Measurements from ENCODE around the gene FGFR1OP2.

The FGFR1OP2 gene

DNA sequence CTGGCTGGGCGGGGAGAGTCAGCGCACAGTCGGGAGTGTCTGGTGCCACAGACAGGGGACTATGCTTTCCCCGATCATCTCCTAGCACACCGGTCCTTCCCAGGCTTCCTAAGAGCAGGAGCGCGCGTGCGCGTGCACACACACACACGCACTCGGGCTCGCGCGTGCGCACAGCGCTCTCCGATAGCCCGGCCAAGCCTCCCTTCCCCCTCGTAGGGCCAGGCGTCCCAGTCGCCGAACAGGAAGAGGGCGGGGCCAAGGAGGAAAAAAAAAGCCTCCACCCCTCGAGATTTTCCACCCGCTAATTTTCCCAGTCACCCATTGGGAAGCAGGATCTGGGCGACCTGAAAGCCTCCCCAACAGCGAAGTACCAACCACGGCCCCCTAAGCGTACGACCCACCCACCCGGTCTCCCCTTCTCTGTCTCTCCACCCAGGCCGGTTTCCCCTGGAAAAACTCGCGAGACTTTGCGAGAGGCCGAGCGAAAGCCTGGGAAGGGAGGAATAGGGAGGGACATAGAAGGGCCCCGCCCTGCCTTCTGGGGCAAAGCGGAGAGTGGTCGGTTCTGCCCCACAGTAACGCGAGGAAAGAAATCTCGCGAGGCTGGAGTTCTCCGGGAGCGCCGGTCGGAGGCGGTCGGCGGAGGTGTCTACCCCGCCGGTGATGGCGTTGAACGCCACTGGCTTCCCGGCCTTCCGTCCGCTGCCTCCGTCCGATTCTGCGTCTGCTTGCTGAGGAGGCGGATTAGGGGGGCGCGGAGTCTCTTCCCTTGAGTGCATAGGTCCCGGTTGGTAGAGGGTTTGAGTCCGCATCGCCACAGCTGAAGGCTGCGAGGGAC is at the start of gene FGFR1OP2, which contains the start of gene INTS13:
Gene FGFR1OP2, plus strand, starts transcription at position 608 of the 838 bp plus-strand sequence. CDS start 15,689 bp downstream, outside the sequence.
Gene INTS13, minus strand, starts transcription at position 119 of the 838 bp plus-strand sequence. CDS start 1,178 bp downstream, outside the sequence.
- TF ChIP-seq, protein P1, sequence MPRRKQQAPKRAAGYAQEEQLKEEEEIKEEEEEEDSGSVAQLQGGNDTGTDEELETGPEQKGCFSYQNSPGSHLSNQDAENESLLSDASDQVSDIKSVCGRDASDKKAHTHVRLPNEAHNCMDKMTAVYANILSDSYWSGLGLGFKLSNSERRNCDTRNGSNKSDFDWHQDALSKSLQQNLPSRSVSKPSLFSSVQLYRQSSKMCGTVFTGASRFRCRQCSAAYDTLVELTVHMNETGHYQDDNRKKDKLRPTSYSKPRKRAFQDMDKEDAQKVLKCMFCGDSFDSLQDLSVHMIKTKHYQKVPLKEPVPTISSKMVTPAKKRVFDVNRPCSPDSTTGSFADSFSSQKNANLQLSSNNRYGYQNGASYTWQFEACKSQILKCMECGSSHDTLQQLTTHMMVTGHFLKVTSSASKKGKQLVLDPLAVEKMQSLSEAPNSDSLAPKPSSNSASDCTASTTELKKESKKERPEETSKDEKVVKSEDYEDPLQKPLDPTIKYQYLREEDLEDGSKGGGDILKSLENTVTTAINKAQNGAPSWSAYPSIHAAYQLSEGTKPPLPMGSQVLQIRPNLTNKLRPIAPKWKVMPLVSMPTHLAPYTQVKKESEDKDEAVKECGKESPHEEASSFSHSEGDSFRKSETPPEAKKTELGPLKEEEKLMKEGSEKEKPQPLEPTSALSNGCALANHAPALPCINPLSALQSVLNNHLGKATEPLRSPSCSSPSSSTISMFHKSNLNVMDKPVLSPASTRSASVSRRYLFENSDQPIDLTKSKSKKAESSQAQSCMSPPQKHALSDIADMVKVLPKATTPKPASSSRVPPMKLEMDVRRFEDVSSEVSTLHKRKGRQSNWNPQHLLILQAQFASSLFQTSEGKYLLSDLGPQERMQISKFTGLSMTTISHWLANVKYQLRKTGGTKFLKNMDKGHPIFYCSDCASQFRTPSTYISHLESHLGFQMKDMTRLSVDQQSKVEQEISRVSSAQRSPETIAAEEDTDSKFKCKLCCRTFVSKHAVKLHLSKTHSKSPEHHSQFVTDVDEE (CRISPR knock-in tag; IDR thresholded peaks at IDR 0.05): 0 out of 2 replicates have a peak, but pooled peaks have one; percentile 8
- TF ChIP-seq, protein P2, sequence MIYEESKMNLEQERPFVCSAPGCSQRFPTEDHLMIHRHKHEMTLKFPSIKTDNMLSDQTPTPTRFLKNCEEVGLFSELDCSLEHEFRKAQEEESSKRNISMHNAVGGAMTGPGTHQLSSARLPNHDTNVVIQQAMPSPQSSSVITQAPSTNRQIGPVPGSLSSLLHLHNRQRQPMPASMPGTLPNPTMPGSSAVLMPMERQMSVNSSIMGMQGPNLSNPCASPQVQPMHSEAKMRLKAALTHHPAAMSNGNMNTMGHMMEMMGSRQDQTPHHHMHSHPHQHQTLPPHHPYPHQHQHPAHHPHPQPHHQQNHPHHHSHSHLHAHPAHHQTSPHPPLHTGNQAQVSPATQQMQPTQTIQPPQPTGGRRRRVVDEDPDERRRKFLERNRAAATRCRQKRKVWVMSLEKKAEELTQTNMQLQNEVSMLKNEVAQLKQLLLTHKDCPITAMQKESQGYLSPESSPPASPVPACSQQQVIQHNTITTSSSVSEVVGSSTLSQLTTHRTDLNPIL (CRISPR knock-in tag; IDR thresholded peaks at IDR 0.05; ENCODE audit: low read depth): no peak
- ATAC-seq: peak; percentile 97

DNA sequence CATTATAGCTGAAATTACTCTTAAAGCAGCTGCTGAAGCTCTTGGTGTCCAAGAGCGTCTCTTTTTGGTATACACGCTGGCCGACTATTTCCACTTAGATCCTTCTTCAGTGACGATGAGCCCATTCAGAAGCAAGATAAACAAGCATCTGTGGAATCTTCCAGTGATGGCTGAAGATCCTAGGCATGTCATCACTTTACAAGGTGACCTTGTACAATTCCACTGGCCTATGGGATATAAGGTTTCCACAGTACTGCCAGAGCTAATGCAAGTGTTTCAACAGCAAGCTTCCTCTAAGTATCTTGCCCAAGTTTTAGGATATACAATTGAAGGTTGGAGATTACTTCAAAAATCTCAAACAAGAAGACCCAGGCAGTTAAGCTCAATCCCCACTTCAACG is 47.5 kb upstream of the FGFR1OP2 start:
- ATAC-seq: no peak

DNA sequence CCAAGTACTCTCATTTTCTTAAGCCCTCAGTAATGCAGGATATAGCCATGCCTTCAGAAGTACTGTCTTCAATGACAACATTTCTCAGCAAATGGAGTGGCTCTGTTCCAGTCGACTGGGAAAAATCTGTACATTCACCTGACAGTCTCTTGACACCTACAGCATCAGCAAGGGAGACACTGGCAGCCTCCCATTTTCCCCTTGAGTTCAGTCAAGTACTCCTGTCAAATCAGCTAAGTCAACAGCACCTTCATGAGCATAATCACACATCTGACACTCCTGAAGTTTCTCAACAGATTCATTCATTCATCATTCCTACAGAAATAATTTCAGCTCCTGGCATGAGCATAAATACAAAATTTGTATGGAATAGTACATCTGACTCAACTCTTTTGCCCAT is 46.6 kb upstream of the FGFR1OP2 start:
- ATAC-seq: no peak
- TF ChIP-seq, protein P3, sequence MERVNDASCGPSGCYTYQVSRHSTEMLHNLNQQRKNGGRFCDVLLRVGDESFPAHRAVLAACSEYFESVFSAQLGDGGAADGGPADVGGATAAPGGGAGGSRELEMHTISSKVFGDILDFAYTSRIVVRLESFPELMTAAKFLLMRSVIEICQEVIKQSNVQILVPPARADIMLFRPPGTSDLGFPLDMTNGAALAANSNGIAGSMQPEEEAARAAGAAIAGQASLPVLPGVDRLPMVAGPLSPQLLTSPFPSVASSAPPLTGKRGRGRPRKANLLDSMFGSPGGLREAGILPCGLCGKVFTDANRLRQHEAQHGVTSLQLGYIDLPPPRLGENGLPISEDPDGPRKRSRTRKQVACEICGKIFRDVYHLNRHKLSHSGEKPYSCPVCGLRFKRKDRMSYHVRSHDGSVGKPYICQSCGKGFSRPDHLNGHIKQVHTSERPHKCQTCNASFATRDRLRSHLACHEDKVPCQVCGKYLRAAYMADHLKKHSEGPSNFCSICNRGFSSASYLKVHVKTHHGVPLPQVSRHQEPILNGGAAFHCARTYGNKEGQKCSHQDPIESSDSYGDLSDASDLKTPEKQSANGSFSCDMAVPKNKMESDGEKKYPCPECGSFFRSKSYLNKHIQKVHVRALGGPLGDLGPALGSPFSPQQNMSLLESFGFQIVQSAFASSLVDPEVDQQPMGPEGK (CRISPR knock-in tag; IDR thresholded peaks at IDR 0.05; ENCODE audit: borderline replicate concordance): no peak
- no peak for TF ChIP-seq PPARA (CRISPR knock-in tag; IDR thresholded peaks at IDR 0.05; ENCODE audit: borderline replicate concordance)
- no peak for TF ChIP-seq ESRRG (CRISPR knock-in tag; IDR thresholded peaks at IDR 0.05)

More for the DNA sequence above, 47.5 kb upstream of the FGFR1OP2 start:
- TF ChIP-seq PPARA (CRISPR knock-in tag; IDR thresholded peaks at IDR 0.05; ENCODE audit: borderline replicate concordance) (no peak), ESRRG (CRISPR knock-in tag; IDR thresholded peaks at IDR 0.05) (no peak), TCF4 (CRISPR knock-in tag; IDR thresholded peaks at IDR 0.05; ENCODE audit: borderline replicate concordance) (no peak), ISL1 (CRISPR knock-in tag; IDR thresholded peaks at IDR 0.05) (no peak), ZNF565 (CRISPR knock-in tag; conservative IDR thresholded peaks at IDR 0.05; ENCODE audit: low read depth) (no peak), ZFP3 (CRISPR knock-in tag; IDR thresholded peaks at IDR 0.05) (no peak), ZC3H10 (CRISPR knock-in tag; IDR thresholded peaks at IDR 0.05) (no peak), SNAI2 (CRISPR knock-in tag; IDR thresholded peaks at IDR 0.05) (no peak), BACH2 (CRISPR knock-in tag; IDR thresholded peaks at IDR 0.05; ENCODE audit: borderline replicate concordance) (no peak), TOX (CRISPR knock-in tag; IDR thresholded peaks at IDR 0.05; ENCODE audit: borderline replicate concordance) (no peak), ZNF70 (CRISPR knock-in tag; IDR thresholded peaks at IDR 0.05) (no peak)
- TF ChIP-seq, protein P4, sequence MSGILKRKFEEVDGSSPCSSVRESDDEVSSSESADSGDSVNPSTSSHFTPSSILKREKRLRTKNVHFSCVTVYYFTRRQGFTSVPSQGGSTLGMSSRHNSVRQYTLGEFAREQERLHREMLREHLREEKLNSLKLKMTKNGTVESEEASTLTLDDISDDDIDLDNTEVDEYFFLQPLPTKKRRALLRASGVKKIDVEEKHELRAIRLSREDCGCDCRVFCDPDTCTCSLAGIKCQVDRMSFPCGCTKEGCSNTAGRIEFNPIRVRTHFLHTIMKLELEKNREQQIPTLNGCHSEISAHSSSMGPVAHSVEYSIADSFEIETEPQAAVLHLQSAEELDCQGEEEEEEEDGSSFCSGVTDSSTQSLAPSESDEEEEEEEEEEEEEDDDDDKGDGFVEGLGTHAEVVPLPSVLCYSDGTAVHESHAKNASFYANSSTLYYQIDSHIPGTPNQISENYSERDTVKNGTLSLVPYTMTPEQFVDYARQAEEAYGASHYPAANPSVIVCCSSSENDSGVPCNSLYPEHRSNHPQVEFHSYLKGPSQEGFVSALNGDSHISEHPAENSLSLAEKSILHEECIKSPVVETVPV (CRISPR knock-in tag; IDR thresholded peaks at IDR 0.05): no peak
- TF ChIP-seq, protein P5, sequence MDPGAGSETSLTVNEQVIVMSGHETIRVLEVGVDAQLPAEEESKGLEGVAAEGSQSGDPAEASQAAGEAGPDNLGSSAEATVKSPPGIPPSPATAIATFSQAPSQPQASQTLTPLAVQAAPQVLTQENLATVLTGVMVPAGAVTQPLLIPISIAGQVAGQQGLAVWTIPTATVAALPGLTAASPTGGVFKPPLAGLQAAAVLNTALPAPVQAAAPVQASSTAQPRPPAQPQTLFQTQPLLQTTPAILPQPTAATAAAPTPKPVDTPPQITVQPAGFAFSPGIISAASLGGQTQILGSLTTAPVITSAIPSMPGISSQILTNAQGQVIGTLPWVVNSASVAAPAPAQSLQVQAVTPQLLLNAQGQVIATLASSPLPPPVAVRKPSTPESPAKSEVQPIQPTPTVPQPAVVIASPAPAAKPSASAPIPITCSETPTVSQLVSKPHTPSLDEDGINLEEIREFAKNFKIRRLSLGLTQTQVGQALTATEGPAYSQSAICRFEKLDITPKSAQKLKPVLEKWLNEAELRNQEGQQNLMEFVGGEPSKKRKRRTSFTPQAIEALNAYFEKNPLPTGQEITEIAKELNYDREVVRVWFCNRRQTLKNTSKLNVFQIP (CRISPR knock-in tag; IDR thresholded peaks at IDR 0.05; ENCODE audit: borderline replicate concordance, low read depth): no peak

DNA sequence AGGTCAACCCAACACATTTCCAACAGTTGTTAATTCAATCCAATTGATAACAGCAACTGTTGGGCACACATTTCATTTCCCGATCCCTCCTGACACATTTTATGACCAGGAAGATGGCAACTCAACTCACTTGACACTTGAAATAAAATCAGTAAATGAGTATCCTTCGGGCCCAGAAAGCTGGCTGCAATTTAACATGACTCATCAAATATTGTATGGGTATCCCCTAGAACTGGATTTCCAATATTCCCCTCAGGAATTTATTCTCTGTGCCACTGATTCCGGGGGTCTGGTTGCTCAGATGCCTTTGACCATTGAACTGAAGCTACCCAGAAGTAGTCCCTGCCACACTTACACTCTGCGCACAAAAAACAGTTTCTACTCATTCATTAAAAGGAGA is 42.6 kb upstream of the FGFR1OP2 start:
- TF ChIP-seq ESRRG (CRISPR knock-in tag; IDR thresholded peaks at IDR 0.05): no peak
- TF ChIP-seq ZNF70 (CRISPR knock-in tag; IDR thresholded peaks at IDR 0.05): no peak
- TF ChIP-seq TCF4 (CRISPR knock-in tag; IDR thresholded peaks at IDR 0.05; ENCODE audit: borderline replicate concordance): no peak
- TF ChIP-seq, protein P1 (CRISPR knock-in tag; IDR thresholded peaks at IDR 0.05): no peak
- no peak for TF ChIP-seq ZC3H10 (CRISPR knock-in tag; IDR thresholded peaks at IDR 0.05)
- TF ChIP-seq, protein P3 (CRISPR knock-in tag; IDR thresholded peaks at IDR 0.05; ENCODE audit: borderline replicate concordance): no peak
- TF ChIP-seq, protein P2 (CRISPR knock-in tag; IDR thresholded peaks at IDR 0.05; ENCODE audit: low read depth): no peak
- no peak for TF ChIP-seq BACH2 (CRISPR knock-in tag; IDR thresholded peaks at IDR 0.05; ENCODE audit: borderline replicate concordance)
- no peak for ATAC-seq

All from SK-N-SH treated with all-trans-retinoic acid at 6 μM for 48 hours (cell line).